Measurements from ENCODE around the gene TBC1D8.

DNA sequence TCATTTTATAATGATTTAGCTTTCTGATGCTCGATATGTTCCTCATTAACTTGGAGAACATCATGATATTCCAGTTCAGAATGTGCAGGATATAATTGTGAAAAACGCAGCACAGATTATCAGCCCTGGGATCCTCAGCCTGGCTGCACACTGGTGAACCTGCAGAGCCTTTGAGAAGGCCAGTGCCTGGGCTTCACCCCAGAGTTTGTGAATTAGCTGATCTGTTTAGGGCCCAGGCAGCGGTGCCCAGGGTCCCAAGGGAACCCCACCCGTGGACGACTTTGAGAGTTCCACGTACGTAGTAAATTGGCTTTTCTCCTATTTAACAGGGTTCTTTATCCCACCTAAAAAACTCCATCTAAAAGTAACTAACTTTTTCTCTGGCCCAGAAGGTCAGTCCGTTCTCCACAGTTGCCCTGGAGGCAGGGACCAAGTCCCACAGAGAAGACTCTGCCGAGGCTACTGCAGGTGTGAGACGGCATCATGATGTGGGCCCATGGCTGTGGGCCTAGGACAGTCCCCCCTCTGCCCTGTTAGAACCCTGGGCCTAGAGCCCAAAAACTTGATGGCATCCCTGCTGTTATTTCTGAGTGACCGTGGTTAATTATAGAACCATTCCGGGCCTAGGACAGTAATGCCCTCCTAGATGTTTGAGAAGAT is 188.7 kb downstream of the TBC1D8 start:
- TF ChIP-seq, protein P1, sequence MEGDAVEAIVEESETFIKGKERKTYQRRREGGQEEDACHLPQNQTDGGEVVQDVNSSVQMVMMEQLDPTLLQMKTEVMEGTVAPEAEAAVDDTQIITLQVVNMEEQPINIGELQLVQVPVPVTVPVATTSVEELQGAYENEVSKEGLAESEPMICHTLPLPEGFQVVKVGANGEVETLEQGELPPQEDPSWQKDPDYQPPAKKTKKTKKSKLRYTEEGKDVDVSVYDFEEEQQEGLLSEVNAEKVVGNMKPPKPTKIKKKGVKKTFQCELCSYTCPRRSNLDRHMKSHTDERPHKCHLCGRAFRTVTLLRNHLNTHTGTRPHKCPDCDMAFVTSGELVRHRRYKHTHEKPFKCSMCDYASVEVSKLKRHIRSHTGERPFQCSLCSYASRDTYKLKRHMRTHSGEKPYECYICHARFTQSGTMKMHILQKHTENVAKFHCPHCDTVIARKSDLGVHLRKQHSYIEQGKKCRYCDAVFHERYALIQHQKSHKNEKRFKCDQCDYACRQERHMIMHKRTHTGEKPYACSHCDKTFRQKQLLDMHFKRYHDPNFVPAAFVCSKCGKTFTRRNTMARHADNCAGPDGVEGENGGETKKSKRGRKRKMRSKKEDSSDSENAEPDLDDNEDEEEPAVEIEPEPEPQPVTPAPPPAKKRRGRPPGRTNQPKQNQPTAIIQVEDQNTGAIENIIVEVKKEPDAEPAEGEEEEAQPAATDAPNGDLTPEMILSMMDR (IDR thresholded peaks at IDR 0.05), result no peak
- no peak for TF ChIP-seq ZFX (IDR thresholded peaks at IDR 0.05; ENCODE audit: borderline replicate concordance)
